H1 (cell line): ENCODE data around the gene NCEH1. TPM values are rescaled to one million over a fixed set of nuclear protein-coding genes. Genes with fewer than 3 reads are reported as not detected.

ENCODE experiments used
- CHD7 ChIP-seq: fragments of 300-600 bp; sonication (generic); IDR thresholded peaks from 2 replicates; pipeline ENCODE4 v1.7.1; 2012; ENCODE audit warnings: low read length, moderate library complexity, mild to moderate bottlenecking, inconsistent platforms; ENCODE audit not compliant: insufficient replicate concordance
- CTBP2 ChIP-seq: IDR thresholded peaks from 2 replicates; pipeline ENCODE4 v1.7.0; 2011; ENCODE audit warnings: borderline replicate concordance, mild to moderate bottlenecking, moderate library complexity, mixed read lengths, low read length; ENCODE audit not compliant: insufficient read depth, insufficient read length
- EP300 ChIP-seq, 2 experiments: IDR thresholded peaks; 1 replicate in 1 of 2; 2 replicates in 1 of 2; pipeline ENCODE4 v1.6.1; 2011 to 2012; ENCODE audit warnings: low read depth in 2 of 2, low read length in 2 of 2, mild to moderate bottlenecking in 2 of 2, borderline replicate concordance in 1 of 2, inconsistent platforms in 1 of 2, moderate library complexity in 1 of 2
- JUN ChIP-seq: IDR thresholded peaks from 2 replicates; pipeline ENCODE4 v1.6.1; 2011; ENCODE audit warnings: low read depth, mild to moderate bottlenecking, improper control_type of control experiment, low read length
- SAP30 ChIP-seq: fragments of 300-600 bp; sonication (generic); IDR thresholded peaks from 2 replicates; pipeline ENCODE4 v1.7.1; 2012; ENCODE audit warnings: low read length, moderate library complexity, mild to moderate bottlenecking, inconsistent platforms; ENCODE audit not compliant: insufficient read depth, insufficient replicate concordance
- SIRT6 ChIP-seq: IDR thresholded peaks from one replicate; pipeline ENCODE4 v1.7.1; 2012; ENCODE audit warnings: low read length, inconsistent platforms
- SP1 ChIP-seq: IDR thresholded peaks from 2 replicates; pipeline ENCODE4 v1.6.1; 2011; ENCODE audit warnings: low read depth, low read length
- TCF12 ChIP-seq: IDR thresholded peaks from 2 replicates; pipeline ENCODE4 v1.6.1; 2011; ENCODE audit warnings: low read depth, mild to moderate bottlenecking, low read length
- USF2 ChIP-seq: IDR thresholded peaks from 2 replicates; pipeline ENCODE4 v1.6.1; 2011; ENCODE audit warnings: low read length, improper control_type of control experiment
- polyA plus RNA-seq, 7 experiments: library from polyadenylated mRNA; depleted of rRNA in 3 of 7; stranded (reverse) in 5 of 7; unstranded in 2 of 7; fragments of >200 nt in 5 of 7; fragments of 200-250 nt in 2 of 7; gene quantifications; 1 replicate in 5 of 7; 2 replicates in 1 of 7; 4 replicates in 1 of 7; pipeline versions ENCODE4 v1.2.1 to v1.2.3, GENCODE V29; 2011 to 2013; ENCODE audit warnings: missing spikeins in 2 of 7, mixed read lengths in 2 of 7
- total RNA-seq: library from RNA; stranded (reverse); fragmentation: NEBNext Ultra II Directional; extraction: Animal tissue kit (Norgen Biotek cat#: 25700); gene quantifications from 2 replicates; pipeline ENCODE4 v1.2.1, GENCODE V29; 2021

Gene NCEH1
- total and polyA plus RNA-seq, 2 of the 8 experiments (the other 6 are each of a cell fraction or from before 2014, with no cell fraction given), result 2.2 to 6.4 TPM

GRCh38 chr3:172617013-172617706 is 93.7 kb downstream of the NCEH1 start (continued):
- no peak for TF ChIP-seq CTBP2
- no peak for TF ChIP-seq TCF12
- TF ChIP-seq CHD7, result no peak
- no peak for TF ChIP-seq JUN
- TF ChIP-seq SP1, result no peak
- no peak for TF ChIP-seq EP300 (IDR thresholded peaks at IDR 0.05; ENCODE audit: borderline replicate concordance in 1 of 2, low read depth in 2 of 2, low read length in 2 of 2)
- TF ChIP-seq SAP30, result no peak
- TF ChIP-seq SIRT6, result no peak
- TF ChIP-seq USF2, result no peak
- TF ChIP-seq, all 59 proteins: peak for 0
